KOPT-K1 (cell line): ENCODE data around the gene SNX9.

Source experiments
- H3K27ac ChIP-seq: fragments of 200-600 bp; sonication (generic); 2 replicates; pipeline ENCODE4 v1.5.1; 2016; ENCODE audit warnings: antibody characterized with exemption, mild to moderate bottlenecking, low read depth, low read length; ENCODE audit not compliant: poor library complexity, severe bottlenecking
- H3K36me3 ChIP-seq: fragments of 200-600 bp; sonication (generic); 2 replicates; pipeline ENCODE4 v1.5.1; 2017; ENCODE audit warnings: antibody characterized with exemption, mild to moderate bottlenecking, low read length, moderate library complexity; ENCODE audit not compliant: insufficient read depth
- H3K9me3 ChIP-seq: fragments of 200-600 bp; sonication (generic); 2 replicates; pipeline ENCODE4 v1.5.1; 2017; ENCODE audit warnings: antibody characterized with exemption, low read length, mild to moderate bottlenecking; ENCODE audit not compliant: insufficient read depth, poor library complexity, severe bottlenecking

The SNX9 gene

DNA sequence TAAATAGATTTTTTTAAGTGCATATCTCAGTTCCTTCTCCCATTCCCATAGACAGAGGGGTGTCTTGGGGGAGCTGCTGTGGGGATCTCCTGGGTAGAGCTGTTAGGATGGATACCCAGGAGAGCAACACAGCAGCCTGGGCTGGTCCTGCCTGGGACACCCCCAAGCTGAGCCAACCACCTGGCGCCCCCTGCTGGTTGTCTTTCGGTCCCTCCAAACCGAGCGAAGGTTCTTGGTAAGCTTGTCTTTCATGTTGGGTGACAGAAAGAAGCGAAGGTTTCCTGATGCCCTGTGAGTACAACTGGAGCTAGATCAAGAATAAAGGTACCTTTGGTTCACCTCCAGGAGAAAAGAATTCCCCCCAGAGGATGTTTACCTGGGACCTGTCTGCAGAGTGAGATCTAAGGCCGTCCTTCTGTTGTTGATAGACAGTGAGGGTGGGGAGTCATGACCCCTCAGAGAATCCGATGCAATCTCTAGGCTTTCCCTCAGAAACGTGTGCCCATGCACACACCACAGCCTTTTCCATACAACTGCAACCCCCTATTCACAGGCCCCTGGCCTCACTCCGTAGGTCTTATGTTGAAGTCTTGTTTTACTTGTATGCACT lies 50.8 kb downstream of the SNX9 start:
- Histone ChIP-seq H3K9me3 (no peaks in the 10 kb centered on the region), H3K27ac (no peak overlapping the region), H3K36me3 (no peaks in the 10 kb centered on the region)

DNA sequence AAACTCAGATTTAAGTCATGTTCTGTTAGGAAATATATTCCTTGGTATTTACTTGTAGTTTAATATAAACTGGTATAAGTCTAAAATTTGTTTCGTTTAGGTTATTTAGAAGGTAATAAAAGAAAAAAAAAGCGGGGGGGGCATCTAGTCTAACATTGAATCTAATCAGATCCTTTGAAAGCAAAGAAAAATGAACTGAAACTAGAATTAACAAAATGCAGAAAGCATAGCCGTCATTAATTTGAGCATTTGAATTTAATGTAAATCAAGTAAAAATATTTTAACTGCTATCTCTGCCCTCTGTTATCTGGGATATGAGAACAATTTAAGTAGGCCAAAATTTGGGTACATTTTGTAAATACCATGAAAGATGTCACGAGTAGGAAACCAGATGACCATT lies 54.1 kb downstream of the SNX9 start:
- no peaks in the 10 kb centered on the region for H3K9me3 ChIP-seq
- H3K36me3 ChIP-seq = no peaks in the 10 kb centered on the region
- peak overlapping the region; percentile 17 for H3K27ac ChIP-seq

DNA sequence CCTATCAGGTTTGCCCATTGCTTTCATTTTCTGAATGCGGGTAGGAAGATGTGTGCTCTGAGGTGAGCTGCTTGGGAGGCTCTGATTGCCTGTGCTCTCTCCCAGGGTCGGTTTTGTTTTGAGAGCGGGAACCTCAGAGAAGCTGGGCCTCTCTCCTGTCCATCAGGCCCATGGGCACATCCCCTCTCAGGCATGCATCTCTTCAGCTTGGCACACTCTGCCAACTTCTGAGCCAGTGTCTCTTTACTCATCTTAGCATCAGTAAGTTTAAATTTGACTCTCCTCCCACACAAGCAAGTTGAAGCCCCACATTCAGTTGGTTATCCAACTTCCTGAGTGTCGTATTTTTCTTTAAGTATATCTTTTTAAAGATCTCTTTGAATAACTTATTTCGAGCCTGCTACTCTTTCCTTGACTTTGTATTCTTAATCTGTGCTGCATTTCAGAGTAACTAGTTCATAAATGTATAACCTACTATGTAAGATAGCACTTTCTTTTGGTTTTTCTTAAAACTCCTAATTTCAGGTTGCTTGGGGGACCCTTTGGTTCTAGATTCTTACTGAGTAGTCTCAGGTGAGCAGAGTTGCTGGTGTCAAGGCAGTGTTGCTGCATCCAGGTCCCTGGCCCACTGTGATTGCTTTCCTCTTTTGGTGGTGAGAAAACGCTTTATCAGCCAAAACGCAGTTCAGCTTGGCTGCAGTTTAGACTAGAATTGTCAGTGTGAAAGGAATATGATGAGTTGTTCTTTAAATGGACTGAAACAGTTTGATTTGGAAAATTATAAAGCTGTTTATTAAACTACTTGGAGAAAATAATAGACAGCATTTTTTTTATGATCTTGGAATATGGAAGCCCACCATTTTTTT lies 54.8 kb downstream of the SNX9 start:
- peak overlapping the region; percentile 17 for H3K27ac ChIP-seq
- no peaks in the 10 kb centered on the region for H3K9me3 ChIP-seq
- no peaks in the 10 kb centered on the region for H3K36me3 ChIP-seq

DNA sequence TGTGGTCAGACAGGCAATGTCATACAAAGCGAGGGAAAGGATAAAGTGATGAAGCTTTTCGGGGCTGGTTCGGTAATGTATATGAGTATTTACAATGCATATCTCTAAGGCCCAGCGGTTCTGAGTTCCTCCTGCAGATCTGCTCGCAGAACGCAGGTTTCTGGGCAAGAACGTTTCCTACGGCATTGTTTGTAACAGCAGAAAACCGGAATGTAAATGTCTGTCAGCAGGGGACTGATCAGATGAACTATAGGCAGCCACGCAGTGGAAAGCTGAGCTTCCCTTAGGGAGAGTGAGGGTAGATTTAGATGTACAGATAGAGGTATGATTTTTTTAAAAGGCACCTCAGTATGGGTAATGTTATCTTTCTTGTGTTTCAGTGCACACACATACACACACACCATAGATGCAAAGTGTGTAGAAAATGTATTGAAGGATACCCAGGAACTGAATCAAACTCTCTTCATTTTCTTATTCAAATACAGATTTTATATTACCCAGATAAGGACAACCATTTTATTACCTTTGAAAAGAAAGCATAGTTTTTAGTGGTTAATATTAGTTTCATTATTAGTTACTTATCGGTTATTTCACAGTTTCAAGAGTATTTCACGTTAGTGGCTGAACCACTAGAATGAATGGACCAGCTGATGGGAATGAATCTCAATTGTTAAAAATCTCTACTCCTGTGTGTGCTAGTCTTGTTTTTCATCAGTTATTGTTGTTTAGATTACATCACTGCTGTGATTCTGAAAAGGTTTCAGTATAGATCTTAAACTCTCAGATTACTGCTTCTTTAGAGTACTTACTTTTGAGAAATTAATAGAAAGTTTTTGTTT lies 56.2 kb downstream of the SNX9 start:
- Histone ChIP-seq H3K27ac (no peak overlapping the region), H3K36me3 (no peaks in the 10 kb centered on the region), H3K9me3 (no peaks in the 10 kb centered on the region)

DNA sequence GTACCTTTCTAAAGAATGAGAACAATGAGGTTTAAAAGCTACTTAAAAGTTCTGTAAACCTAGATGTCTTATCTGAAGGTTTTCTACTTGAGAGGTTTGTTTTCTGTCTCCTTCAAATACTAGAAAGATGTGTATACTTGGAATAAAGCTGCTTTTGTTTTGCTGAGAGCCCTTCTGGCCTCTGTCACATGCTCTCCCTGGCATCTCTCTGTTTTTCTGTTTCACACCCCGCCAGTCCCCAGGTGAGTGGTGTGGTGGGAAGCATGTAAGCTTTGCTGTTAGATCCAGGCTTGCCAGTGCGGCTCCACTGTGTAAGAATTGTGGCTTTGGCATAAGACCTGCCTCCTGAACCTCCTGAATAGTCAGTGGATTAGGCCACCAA lies 56.8 kb downstream of the SNX9 start:
- H3K9me3 ChIP-seq = no peaks in the 10 kb centered on the region
- H3K27ac ChIP-seq = no peak overlapping the region
- no peaks in the 10 kb centered on the region for H3K36me3 ChIP-seq

DNA sequence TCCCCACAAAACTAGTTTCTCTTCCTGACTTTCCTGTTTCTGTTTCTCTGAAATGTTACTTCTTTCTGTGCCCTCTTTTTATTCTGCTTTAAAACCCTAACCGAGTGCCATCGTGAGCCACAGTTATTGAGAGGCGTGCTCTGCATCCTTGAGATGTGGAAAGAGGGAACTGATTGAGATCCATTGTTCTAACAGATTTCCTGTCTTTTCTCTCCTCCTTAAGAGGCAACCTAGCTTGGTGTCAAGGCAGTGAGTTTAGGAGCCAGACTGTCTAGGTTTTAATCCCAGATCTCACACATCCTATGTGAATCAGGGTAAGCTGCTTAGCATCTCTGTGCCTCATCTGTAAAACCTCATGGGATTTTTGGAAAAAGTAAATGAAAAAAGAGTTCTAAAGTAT lies 57.5 kb downstream of the SNX9 start:
- Histone ChIP-seq H3K9me3 (no peaks in the 10 kb centered on the region), H3K36me3 (no peaks in the 10 kb centered on the region), H3K27ac (no peak overlapping the region)

DNA sequence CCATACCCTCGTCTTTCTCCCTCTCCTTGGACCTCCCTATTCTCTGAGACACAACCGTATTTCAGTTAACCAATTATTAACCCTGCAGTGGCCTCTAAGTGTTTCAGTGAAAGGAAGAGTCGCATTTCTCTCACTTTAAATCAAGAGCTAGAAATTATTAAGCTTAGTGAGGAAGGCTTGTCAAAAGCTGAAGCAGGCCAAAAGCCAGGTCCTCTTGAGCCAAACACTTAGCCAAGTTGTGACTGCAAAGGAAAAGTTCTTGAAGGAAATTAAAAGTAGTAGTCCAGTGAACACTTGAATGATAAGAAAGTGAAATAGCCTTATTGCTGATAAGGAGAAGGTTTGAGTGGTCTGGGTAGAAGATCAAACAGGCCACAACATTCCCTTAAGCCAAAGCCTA lies 58.3 kb downstream of the SNX9 start:
- no peaks in the 10 kb centered on the region for H3K9me3 ChIP-seq
- no peak overlapping the region for H3K27ac ChIP-seq
- H3K36me3 ChIP-seq = no peaks in the 10 kb centered on the region

DNA sequence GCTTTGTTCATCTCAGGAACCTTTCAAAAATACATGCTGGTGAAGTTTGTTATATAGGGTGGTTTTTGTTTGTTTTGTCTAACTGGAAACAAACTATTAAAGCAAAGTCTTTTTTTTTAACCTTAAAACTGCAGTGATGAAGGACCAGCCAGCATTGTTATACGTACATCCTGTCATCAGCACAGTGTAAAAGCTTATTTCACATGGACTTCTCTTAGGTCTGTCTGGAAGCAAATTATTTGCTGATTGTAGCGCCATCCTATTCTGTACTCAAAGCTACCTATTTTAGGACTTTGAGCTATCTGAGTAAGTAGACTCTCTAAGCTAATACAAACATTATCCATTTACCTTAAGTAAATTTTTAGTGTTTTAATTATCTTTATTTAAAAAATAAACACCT lies 61.7 kb downstream of the SNX9 start:
- Histone ChIP-seq H3K27ac (no peak overlapping the region), H3K9me3 (no peaks in the 10 kb centered on the region), H3K36me3 (no peaks in the 10 kb centered on the region)

DNA sequence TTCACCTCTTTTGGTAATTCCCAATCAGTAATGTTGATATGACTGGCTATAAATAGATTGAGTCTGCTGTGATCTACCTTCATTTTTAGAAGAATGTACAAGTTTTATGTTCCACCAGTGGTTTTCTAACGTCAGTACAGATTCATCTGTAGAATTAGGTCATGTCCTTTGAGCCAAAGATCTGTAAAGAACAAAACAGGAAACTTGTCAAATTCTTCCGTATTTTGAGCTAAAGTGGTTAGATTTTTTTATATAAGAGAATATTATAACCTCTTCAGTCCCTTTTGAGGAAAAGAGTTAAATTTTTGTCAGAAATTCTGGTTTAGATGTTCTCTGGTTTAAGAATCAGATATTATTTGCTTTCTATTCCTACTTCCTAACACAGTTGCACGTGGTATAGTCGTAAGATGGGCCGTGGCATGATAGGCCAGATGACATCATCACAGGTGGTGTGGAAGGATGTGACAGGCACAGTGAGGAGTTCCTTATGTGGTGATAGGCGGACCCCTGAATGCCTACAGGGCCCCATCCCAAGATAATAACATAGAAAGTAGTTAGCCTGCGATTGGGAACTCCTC lies 62.3 kb downstream of the SNX9 start:
- no peak overlapping the region for H3K27ac ChIP-seq
- no peaks in the 10 kb centered on the region for H3K9me3 ChIP-seq
- no peaks in the 10 kb centered on the region for H3K36me3 ChIP-seq

DNA sequence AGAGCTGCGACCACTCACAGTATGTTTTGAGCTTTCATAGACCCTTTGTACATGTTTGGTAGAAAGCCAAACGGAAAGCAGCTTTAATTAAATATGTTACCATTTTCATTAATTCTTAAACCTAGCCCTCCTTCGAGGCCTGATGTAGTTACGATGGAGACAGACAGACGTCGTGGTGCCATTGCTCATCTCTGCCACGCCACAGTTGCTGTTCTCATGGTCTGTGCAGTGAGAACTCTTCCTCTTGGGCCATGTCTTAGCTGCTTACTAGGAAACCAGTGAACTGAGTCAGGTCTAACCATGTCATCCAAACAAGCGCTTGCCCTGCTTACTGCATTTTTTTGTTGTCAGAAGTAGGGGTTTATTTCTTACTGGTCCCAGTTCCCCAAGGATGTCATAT lies 62.8 kb downstream of the SNX9 start:
- no peak overlapping the region for H3K27ac ChIP-seq
- no peaks in the 10 kb centered on the region for H3K9me3 ChIP-seq
- no peaks in the 10 kb centered on the region for H3K36me3 ChIP-seq

DNA sequence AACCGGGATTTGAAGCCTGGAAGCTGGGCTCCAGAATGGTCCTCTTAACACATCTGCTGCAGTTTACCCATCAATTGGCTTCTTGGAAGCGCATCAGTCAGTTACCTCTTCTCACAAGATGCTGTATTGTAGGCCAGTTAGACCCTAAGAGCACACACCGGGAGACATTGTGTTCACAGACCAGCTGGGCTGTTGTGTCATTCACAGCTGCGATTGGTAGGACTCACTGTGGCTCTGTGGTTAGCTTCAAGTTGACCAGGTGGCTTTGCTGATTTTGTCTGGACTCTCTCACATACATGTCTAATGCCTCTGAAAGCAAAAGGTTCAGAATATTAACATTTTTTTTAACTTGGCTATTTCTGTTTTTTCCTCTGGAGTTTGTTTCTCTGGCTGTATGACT lies 64.8 kb downstream of the SNX9 start:
- Histone ChIP-seq H3K9me3 (no peaks in the 10 kb centered on the region), H3K27ac (no peak overlapping the region), H3K36me3 (no peaks in the 10 kb centered on the region)

DNA sequence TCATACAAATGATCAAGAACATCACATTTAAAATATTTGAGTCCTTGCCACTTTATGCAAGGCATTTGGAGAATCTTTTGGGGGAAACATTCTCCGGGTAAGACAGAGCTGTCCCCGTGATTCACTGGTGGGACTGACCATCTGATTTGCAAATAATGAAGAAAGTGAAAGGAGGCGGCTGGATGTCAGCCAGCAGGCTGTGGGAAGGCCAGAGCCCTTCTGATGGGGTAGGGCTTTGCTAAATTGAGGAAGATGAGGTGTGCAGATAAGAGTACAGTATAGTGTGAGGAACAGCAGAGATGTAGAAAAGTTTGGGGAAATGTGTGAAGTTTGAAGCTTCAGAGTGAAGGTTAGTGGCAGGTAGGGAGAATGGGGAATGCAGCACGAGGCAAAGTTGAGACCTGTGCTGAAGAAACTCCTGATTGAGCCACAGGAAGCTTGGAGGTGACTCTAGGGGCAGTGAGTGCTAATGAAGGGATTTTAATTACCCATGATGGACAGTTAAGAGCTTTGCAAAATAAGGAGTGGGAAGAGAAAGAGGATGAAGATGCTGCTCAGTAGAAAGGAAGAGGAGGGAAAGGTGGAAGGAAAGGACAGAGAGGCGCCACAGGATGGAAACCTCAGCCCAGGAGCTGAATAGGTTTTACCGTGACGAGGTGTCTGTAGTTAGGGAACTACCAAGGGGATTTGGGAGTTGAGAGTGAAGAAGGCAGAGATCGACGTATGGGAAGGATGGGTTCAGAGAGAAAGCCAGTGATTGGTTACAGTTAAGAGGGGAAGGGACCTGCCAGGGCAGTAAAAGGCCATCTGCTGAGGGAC lies 68.7 kb downstream of the SNX9 start:
- no peaks in the 10 kb centered on the region for H3K9me3 ChIP-seq
- no peaks in the 10 kb centered on the region for H3K36me3 ChIP-seq
- H3K27ac ChIP-seq = no peak overlapping the region

DNA sequence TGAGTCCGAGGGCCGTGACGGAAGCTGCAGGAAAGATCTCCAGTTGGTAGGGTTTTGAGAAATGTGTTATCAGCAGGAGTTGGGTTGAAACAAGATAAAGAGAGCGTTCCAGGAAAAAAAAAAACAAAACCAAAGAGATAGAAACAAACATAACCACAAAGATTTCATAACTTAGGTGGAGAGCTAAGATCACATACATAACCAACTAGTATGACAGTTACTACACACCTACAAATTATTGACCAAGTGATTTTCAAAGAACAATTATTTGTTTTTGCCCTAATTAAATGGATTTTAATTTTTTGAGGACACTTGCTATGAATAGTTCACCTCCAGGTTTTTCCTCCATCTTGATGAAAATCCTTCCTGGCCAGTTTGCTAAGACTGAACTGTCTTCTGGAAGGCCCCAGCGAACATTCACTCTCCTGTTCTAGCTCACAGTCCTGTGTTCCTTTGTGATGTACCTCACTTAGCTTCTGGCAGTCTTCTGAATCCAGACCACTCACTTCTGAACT lies 69.4 kb downstream of the SNX9 start:
- H3K36me3 ChIP-seq = no peaks in the 10 kb centered on the region
- H3K9me3 ChIP-seq = no peaks in the 10 kb centered on the region
- no peak overlapping the region for H3K27ac ChIP-seq

DNA sequence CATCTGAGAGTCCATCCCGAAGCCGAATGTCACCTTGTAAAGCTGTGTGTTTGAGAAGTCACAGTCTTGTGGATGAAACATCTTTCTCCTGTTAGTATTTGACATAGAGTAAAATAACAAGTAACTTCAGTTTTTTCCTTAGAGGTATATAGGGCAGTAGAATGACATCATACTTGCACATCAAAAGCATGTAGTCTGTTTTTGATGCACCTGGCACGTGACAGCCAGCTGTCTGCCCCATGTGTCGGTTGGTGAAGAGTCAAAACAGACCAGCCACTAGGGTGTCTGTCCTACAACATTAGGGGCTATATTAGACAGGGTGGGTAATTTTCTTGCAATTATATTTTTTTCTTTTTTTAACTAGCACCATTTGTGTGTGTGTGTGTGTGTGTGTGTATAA lies 70.2 kb downstream of the SNX9 start:
- no peak overlapping the region for H3K27ac ChIP-seq
- no peaks in the 10 kb centered on the region for H3K9me3 ChIP-seq

More for the DNA sequence above, 70.2 kb downstream of the SNX9 start:
- no peaks in the 10 kb centered on the region for H3K36me3 ChIP-seq
